ENCODE results near the gene ST3GAL2.

ST3GAL2 gene

GRCh38 chr16:70460737-70461261 lies 21.9 kb upstream of the ST3GAL2 start:
- no peak overlapping the region for H3K27ac ChIP-seq

GRCh38 chr16:70457446-70458166 lies 18.7 kb upstream of the ST3GAL2 start:
- Histone ChIP-seq H3K9ac (no peak overlapping the region), H3K27me3 (ENCODE audit: control insufficient read depth, insufficient read depth, low read length) (no peaks in the 10 kb centered on the region), H2AFZ (no peak overlapping the region), H3K79me2 (peaks cover 7% of the 10 kb centered on the region), H3K4me2 (ENCODE audit: low read length) (no peak overlapping the region), H3K4me1 (no peaks in the 10 kb centered on the region), H3K27ac (no peak overlapping the region), H3K4me3 (ENCODE audit: low read depth, low read length) (no peak overlapping the region), H3K36me3 (ENCODE audit: control insufficient read depth, insufficient read depth, low read length) (no peaks in the 10 kb centered on the region), H3K9me3 (ENCODE audit: control insufficient read depth, low read length) (no peaks in the 10 kb centered on the region)
- TF ChIP-seq CTCF (IDR thresholded peaks at IDR 0.05), result no peak

More at GRCh38 chr16:70460737-70461261, 21.9 kb upstream of the ST3GAL2 start:
- Histone ChIP-seq H3K9ac (no peak overlapping the region), H2AFZ (no peak overlapping the region), H3K4me3 (ENCODE audit: low read depth, low read length) (no peak overlapping the region), H3K36me3 (ENCODE audit: control insufficient read depth, insufficient read depth, low read length) (no peaks in the 10 kb centered on the region), H3K27me3 (ENCODE audit: control insufficient read depth, insufficient read depth, low read length) (no peaks in the 10 kb centered on the region), H3K4me1 (no peaks in the 10 kb centered on the region), H3K4me2 (ENCODE audit: low read length) (no peak overlapping the region), H3K9me3 (ENCODE audit: control insufficient read depth, low read length) (no peaks in the 10 kb centered on the region), H3K79me2 (peaks cover 2% of the 10 kb centered on the region)
- no peak for TF ChIP-seq CTCF (IDR thresholded peaks at IDR 0.05)

- Histone ChIP-seq H3K4me3 (ENCODE audit: low read depth, low read length) (no peak overlapping the region), H3K79me2 (peaks cover 5% of the 10 kb centered on the region), H3K27me3 (ENCODE audit: control insufficient read depth, insufficient read depth, low read length) (no peaks in the 10 kb centered on the region), H3K9me3 (ENCODE audit: control insufficient read depth, low read length) (no peaks in the 10 kb centered on the region), H3K27ac (no peak overlapping the region), H3K9ac (no peak overlapping the region), H2AFZ (no peak overlapping the region), H3K4me1 (no peaks in the 10 kb centered on the region), H3K4me2 (ENCODE audit: low read length) (no peak overlapping the region), H3K36me3 (ENCODE audit: control insufficient read depth, insufficient read depth, low read length) (no peaks in the 10 kb centered on the region)
- TF ChIP-seq CTCF (IDR thresholded peaks at IDR 0.05), result no peak
Observed at GRCh38 chr16:70455910-70456309, 17.0 kb upstream of the ST3GAL2 start.

GRCh38 chr16:70454222-70455034 lies 15.5 kb upstream of the ST3GAL2 start, which contains the start of gene FCSK:
FCSK (plus strand) TSS chr16:70454595; CDS start chr16:70463191, 8,596 bp downstream.
- Histone ChIP-seq H3K27me3 (ENCODE audit: control insufficient read depth, insufficient read depth, low read length) (no peaks in the 10 kb centered on the region), H3K4me2 (ENCODE audit: low read length) (peak within 1 kb of the TSS; percentile 95), H3K9ac (peak within 1 kb of the TSS; percentile 50), H3K36me3 (ENCODE audit: control insufficient read depth, insufficient read depth, low read length) (no peaks in the 10 kb centered on the region), H3K9me3 (ENCODE audit: control insufficient read depth, low read length) (no peaks in the 10 kb centered on the region), H2AFZ (peak within 1 kb of the TSS; percentile 96), H3K4me3 (ENCODE audit: low read depth, low read length) (peak within 1 kb of the TSS; percentile 96), H3K79me2 (peaks cover 5% of the 10 kb centered on the region), H3K27ac (peak within 1 kb of the TSS; percentile 82), H3K4me1 (no peaks in the 10 kb centered on the region)
- TF ChIP-seq CTCF (IDR thresholded peaks at IDR 0.05), result no peak

All from parathyroid adenoma (tissue), 2 donors.